RCC 7860 (cell line): ENCODE data around the gene CKAP5.

Experiments
- DNase-seq: peaks from one replicate; pipeline ENCODE4 v3.0.0-alpha.2; 2015; ENCODE audit warnings: low spot score
- FAIRE-seq: peaks from 2 replicates; lab custom pipeline; 2012; peaks lifted over from hg19 to GRCh38; lab: Jason Lieb, UNC

Gene CKAP5

GRCh38 chr11:46776878-46777277, 69.2 kb downstream of the CKAP5 start:
- DNase-seq = no peak
- FAIRE-seq = no peak

DNA sequence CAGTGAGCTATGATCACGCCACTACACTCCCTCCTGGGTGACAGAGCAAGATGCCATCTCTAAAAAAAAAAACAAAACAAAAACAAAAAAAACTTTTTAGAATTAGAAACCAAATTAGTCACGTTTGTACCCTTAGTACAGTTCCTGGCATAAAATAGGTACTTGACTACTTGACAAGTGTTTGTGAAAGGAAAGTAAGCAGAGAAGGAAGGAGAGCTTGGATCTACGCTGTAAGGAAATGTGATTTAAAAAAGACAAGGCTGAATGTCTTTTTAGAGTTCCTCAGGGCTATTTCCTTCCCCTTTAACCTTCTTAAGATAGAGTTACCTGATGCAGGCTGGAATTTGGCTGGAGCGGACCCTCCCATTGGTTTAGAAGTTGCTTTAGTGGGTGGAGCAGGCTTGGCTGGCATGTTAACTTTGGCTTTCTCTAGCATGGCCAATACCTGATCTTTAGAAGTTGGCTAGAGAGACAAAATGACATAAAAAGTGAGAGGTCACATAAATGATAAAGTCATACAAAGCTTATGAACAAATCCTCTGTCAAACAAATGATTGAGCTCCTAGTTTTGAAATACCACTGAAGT, 76.4 kb downstream of the CKAP5 start:
- FAIRE-seq (no peak), DNase-seq (no peak)

- no peak for FAIRE-seq
These were observed 79.4 kb downstream of the CKAP5 start for GRCh38 chr11:46766656-46767055.

DNA sequence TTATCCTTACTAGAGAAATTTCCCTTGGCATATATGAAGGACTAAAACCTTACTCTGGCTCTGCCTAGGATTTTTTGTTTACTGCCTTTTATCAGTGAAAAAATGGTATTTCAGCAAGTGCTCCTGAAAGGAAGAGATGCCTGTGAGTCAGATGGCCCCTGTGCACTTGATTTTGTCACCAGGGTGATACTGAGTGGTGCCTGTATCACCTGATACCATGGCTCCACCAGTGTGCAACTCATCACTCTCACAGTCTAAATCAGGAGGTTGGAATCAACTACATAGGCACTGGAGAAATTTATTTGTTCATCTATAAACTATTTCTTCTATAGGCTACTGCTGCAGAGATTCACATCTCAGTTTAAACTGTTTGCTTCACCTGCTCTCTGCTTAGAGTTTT, 83.8 kb downstream of the CKAP5 start:
- FAIRE-seq = no peak
- DNase-seq = no peak

More at GRCh38 chr11:46766656-46767055, 79.4 kb downstream of the CKAP5 start:
- DNase-seq = no peak

DNA sequence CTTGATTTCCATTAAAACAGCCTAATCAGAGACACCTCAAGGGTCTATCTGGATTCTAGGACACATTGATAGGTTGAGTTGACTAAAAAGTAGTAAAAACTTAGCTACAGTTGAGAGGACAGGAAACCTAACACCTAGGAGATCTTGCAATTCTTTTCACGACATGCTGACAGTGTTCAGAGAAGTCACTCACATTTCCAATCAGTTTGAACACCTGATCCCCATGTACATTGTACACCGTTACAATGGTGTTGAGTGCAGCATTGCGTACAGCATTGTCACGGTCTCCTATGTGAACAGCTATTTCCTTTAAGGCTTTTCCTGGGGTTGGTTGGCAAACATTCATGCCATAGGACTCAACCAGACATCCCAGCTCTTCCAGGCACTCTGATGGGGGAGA, 84.3 kb downstream of the CKAP5 start:
- DNase-seq (no peak), FAIRE-seq (no peak)

DNA sequence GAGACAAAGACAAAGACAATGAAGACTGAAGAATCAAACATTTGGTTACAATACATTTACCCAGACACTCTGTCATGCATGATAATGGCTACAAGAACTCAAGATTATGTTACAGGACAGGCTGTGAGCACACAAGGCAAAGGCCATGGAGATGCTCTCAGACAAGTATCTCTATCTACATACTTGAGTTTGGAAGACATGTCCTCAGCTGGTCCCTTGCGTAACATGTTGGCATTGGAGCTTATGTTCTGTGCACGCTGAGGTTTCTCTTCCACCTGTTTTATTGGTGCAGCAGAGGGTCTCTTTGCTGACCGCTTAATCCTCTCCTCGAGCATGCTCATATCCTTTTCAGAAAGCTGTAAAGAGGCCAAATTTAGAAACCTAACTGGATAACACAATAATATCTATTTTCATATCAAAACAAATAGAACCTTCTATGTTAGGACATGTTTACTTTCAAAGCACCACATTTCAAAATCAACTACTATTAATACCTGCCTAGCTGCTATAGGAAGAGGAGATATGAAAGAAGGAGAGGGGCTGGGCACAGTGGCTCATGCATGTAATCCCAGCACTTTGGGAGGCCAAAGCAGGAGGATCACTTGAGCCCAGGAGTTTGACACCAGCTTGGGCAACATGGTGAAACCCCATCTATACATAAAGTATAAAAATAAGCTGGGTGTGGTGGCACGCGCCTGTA, 85.5 kb downstream of the CKAP5 start:
- no peak for DNase-seq
- no peak for FAIRE-seq

GRCh38 chr11:46759196-46759595, 86.9 kb downstream of the CKAP5 start:
- DNase-seq (no peak), FAIRE-seq (no peak)

DNA sequence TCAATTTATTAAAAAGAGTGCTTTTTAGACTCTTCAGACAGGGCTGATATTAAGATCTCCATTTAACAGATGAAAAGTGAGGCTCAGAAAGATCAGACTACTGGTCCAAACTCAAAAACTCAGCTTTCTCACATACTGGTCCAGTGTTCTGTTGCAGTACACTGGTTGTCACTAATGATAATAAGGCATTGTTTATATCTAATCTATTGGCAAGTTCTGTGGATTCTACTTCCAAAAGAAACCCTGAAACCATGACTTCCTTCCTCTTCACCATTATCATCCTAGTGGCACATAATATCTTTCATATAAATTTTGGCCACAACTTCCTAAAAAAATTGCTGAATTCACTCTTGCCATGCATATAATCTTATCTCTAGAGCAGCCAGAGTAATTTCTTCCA, 90.1 kb downstream of the CKAP5 start:
- DNase-seq (no peak), FAIRE-seq (no peak)

- DNase-seq = no peak
- FAIRE-seq = no peak
These were observed 98.9 kb downstream of the CKAP5 start for GRCh38 chr11:46747150-46747549.

DNA sequence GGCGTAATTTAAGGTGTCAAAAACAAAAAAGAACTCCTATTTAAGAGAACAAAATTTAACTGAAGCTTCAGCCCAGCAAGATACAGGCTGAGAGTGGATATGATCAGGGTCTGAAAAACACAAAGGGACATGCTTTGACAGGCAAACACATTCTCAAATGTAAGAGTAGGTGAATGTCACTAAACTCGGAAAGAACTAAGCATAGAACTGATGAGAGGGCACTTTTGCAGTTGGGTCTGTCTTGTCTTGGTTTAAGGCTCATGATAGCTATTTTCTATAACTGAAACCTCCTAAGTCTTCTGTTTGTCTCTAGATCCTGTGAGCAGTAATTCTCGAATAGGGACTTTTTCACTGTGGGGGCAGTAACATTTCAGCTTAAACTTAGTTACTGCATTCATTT, 100.1 kb downstream of the CKAP5 start:
- DNase-seq = no peak
- no peak for FAIRE-seq

DNA sequence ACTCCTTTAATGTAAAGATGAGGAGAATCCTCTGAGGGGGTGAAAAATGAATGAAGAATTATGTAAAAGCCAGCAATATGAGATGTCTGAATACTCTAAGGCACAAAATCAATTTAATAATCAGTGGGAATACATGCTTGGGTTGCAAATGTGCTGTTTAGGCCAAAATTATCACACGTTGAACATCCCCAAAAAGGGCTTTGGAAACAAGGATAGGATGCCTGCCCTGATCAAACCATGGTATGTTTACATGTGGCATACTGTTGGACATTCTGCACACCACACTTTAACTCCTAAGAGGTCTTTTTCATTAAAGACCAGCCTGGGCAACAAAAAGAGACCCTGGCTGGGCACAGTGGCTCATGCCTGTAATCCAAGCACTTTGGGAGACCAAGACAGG, 100.8 kb downstream of the CKAP5 start:
- no peak for DNase-seq
- no peak for FAIRE-seq

DNA sequence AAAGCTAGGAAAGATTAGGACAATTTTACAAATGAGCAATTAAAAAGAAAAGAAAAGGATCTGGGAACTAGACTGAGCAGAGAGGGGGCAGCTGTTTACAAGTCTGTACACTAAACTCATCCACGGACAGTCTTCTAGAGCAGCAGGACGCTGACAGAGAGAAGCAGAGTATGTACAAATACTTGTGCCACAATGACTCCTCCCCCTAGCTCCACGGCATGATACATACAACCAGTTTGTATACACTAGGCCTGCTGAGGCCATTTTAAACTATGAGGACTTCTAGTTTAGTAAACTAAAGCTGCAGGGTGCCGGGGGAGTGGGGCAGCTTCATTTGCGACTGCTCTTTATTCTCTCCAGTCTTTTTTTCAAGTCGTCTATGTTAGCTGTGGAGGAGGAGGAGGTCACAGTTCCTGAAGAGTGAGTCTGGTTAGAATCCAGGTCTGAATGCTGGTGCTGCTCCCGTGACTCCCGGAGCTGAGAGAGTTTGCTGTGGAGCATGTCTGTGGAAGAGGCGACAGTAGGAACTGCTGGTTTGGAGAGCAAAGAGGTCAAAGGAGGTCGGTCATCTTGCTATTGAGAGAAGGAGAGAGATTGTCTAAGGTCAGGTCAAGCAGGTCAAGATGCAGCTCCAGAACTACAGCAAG, 102.3 kb downstream of the CKAP5 start:
- DNase-seq (no peak), FAIRE-seq (no peak)

GRCh38 chr11:46743043-46743442, 103.0 kb downstream of the CKAP5 start:
- FAIRE-seq = no peak

DNA sequence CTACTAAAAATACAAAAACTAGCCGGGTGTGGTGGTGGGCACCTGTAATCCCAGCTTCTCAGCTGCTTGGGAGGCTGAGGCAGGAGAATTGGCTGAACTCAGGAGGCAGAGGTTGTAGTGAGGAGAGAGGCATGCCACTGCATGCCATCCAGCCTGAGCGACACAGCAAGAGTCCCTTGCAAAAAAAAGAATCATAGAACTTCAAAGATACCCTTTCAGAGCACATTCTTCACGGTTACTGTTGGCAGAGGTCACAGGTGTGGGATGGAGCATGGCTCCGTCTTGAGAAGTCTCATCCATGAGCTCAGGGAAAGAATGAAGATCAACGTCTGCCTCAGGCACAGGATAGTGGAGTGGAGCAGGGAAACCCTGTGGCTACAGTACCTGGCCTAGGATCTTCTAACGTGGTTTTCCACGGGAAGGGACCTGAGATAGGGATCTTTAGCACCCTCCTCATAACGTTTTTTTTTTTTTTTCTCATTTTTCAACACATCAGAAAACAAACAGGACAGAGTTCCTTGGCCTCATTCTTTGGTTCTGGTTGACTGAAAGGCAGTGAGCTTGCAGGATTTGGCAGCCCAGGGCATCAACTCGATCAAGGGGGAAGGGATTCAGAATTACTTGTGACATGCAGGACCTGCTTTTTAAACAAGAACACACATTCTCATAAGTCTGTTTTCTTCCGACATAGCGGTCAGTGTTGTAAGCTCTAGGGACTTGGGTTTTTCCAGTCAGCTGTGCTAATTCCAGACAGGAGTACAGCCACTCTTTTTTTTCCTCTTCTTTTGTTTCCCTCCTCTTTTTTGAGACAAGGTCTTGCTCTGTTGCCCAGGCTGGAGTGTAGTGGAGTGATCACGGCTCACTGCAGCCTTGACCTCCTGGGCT, 104.2 kb downstream of the CKAP5 start:
- no peak for FAIRE-seq

More at GRCh38 chr11:46743043-46743442, 103.0 kb downstream of the CKAP5 start:
- DNase-seq = no peak

GRCh38 chr11:46738887-46739286, 107.2 kb downstream of the CKAP5 start:
- DNase-seq = no peak
- no peak for FAIRE-seq

More for the DNA sequence above, 104.2 kb downstream of the CKAP5 start:
- DNase-seq = no peak

DNA sequence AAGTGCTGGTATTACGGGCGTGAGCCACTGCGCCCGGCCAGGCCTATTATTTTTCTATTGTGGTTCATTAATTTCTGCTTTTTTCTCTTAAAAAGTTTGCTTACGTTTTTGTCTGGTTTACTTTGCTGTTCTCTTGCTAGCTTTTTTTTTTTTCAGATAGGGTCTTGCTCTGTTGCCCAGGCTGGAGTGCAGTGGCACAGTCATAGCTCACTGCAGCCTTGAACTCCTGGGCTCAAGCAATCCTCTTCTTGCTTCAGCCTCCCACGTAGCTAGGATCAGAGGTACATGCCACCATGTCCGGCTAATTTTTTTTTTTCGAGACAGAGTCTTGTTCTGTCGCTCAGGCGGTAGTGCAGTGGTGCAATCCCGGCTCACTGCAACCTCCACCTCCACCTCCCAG, 108.4 kb downstream of the CKAP5 start:
- no peak for FAIRE-seq
- DNase-seq = no peak

DNA sequence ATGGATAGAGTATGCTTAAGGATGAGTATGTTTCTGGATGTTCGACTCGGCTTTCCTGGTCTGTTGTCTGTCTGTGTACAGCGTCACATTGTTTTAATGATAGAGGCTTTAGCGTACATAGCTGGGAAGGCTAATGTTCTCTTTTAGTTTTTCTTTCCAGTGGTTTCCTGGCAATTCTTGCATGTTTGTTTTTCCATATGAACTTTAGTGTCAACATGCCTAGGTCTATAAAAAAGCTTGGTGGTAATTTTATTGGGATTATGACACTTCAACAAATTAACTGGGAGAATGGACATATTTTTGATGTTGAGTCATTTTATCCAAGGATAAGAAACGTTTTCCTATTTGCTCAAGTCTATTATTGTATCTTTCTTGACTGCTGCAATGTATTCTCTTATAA, 109.5 kb downstream of the CKAP5 start:
- no peak for FAIRE-seq

GRCh38 chr11:46736146-46736545, 109.9 kb downstream of the CKAP5 start:
- no peak for FAIRE-seq
- DNase-seq = no peak

More for the DNA sequence above, 109.5 kb downstream of the CKAP5 start:
- no peak for DNase-seq

GRCh38 chr11:46733234-46733633, 112.8 kb downstream of the CKAP5 start:
- no peak for DNase-seq
- no peak for FAIRE-seq

GRCh38 chr11:46731545-46731944, 114.5 kb downstream of the CKAP5 start:
- no peak for FAIRE-seq

More at GRCh38 chr11:46731545-46731944, 114.5 kb downstream of the CKAP5 start:
- DNase-seq = no peak
